Measurements from ENCODE around the gene SMARCA5. TPM values are rescaled to one million over a fixed set of nuclear protein-coding genes. Genes with fewer than 3 reads are reported as not detected.

The SMARCA5 gene
- total RNA-seq, 2 donors from 2014 or later: 18.6 to 23.4 TPM

DNA sequence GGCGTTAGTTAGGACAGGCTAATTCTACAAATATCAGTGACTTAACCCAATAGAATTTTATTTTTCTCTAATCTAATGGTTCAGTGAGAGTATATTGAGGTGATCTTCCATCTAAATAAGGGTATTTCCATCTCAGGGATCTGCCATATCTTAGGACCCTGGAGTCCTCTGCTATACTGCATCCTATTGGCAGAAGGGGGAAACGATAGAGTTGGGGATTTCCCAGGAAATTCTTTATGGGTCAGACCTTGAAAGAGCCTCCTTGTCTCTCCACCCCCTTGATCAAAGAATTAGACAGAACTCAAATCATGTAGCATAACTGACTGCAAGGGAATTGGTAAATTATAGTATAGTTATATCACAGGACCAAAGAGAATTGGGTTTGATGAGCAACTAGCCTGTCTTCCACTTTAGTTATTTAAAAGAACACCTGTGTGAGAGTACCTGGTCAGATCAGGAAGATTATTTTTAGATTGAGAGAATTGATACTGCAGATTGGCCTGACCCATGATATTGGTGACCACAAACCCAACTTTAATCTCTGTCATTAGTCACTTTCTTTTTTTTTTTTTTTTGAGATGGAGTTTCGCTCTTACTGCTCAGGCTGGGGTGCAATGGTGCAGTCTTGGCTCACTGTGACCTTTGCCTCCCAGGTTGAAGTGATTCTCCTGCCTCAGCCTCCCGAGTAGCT is 25.6 kb downstream of the SMARCA5 start:
- H3K9me3 ChIP-seq: no peaks in the 10 kb centered on the region
- H3K27me3 ChIP-seq: no peaks in the 10 kb centered on the region
- DNase-seq (ENCODE audit: low spot score): no peak
- H3K36me3 ChIP-seq: peaks cover 92% of the 10 kb centered on the region
- H3K4me1 ChIP-seq: no peaks in the 10 kb centered on the region
- H3K4me3 ChIP-seq: no peak overlapping the region
- TF ChIP-seq, protein P1, sequence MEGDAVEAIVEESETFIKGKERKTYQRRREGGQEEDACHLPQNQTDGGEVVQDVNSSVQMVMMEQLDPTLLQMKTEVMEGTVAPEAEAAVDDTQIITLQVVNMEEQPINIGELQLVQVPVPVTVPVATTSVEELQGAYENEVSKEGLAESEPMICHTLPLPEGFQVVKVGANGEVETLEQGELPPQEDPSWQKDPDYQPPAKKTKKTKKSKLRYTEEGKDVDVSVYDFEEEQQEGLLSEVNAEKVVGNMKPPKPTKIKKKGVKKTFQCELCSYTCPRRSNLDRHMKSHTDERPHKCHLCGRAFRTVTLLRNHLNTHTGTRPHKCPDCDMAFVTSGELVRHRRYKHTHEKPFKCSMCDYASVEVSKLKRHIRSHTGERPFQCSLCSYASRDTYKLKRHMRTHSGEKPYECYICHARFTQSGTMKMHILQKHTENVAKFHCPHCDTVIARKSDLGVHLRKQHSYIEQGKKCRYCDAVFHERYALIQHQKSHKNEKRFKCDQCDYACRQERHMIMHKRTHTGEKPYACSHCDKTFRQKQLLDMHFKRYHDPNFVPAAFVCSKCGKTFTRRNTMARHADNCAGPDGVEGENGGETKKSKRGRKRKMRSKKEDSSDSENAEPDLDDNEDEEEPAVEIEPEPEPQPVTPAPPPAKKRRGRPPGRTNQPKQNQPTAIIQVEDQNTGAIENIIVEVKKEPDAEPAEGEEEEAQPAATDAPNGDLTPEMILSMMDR (IDR thresholded peaks at IDR 0.05): no peak
- no peak overlapping the region for H3K27ac ChIP-seq

DNA sequence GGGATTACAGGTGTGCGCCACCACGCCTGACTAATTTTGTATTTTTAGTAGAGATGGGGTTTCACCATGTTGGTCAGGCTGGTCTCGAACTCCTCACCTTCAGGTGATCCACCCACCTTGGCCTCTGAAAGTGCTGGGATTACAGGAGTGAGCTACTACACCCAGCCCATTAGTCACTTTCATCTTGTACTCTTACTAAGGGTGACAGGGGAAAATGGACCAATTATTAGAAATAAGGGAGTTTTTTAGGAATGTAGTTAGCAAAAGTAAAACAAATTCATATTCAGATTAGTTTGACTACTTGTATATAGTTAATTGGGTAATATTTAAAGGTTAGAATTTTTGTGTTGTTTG is 26.1 kb downstream of the SMARCA5 start:
- no peaks in the 10 kb centered on the region for H3K4me1 ChIP-seq
- no peaks in the 10 kb centered on the region for H3K9me3 ChIP-seq
- peaks cover 92% of the 10 kb centered on the region for H3K36me3 ChIP-seq
- TF ChIP-seq, protein P1 (IDR thresholded peaks at IDR 0.05): no peak
- H3K27me3 ChIP-seq: no peaks in the 10 kb centered on the region
- no peak overlapping the region for H3K4me3 ChIP-seq
- DNase-seq (ENCODE audit: low spot score): no peak
- no peak overlapping the region for H3K27ac ChIP-seq

DNA sequence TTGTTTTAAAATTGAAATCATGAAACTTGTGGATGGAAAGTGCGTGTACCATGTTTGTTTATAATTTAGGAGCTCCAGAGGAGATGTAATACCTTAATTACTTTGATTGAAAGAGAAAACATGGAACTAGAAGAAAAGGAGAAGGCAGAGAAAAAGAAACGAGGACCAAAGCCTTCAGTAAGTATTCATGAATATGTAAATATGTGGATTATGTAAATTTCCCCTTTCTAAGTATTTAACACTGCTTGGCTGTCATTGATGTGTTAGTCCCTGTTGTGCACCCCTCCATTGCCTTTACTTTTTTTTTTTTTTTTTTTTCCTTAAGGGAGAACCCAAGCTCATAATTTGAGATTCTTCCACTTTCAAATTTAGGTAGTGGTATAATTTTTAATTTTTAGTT is 36.4 kb downstream of the SMARCA5 start:
- H3K27me3 ChIP-seq: no peaks in the 10 kb centered on the region
- DNase-seq (ENCODE audit: low spot score): no peak
- H3K9me3 ChIP-seq: no peaks in the 10 kb centered on the region
- H3K36me3 ChIP-seq: peaks cover 80% of the 10 kb centered on the region
- no peak overlapping the region for H3K4me3 ChIP-seq
- no peak overlapping the region for H3K27ac ChIP-seq
- TF ChIP-seq, protein P1 (IDR thresholded peaks at IDR 0.05): no peak
- H3K4me1 ChIP-seq: no peaks in the 10 kb centered on the region

DNA sequence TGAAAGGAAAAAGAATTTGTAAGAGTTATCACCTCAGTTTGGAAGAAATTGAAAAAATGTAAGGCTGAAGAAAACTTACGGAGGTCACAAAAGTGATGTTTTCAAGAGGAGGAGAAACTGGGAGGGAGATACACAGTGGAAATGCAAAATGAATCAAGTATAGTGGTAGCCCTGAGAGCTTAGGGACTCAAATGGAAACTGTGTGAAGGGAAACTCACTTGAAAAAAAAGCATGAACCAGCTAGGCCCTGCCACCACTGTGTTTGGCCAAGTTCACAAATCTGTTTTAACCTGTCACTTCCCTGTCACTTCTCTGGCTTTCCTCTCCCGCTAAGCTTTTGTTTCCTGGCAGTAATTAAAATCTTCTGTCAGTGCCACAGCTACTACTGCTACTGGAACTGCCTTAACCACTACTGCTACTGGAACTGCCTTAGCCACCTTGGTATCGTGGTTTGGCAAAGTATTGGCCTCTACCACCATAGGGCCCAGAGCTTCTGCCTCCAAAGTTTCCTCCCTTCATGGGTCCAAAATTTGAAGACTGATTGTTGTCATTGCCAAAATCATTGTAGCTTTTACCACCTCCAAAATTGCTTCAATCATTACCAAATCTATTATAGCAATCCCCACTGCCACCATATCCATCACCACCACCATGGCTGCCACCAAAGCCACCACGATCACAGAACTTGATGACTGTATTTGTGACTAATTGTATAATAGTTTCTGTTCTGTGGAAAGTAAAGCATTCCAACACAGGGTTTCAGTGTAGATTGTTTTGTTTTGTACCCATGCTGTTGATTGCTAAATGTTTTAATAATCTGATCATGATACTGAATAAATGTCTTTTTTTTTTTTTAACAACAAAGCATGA is 41.5 kb downstream of the SMARCA5 start:
- Histone ChIP-seq H3K27me3 (no peaks in the 10 kb centered on the region), H3K9me3 (no peaks in the 10 kb centered on the region), H3K27ac (no peak overlapping the region), H3K36me3 (peaks cover 32% of the 10 kb centered on the region), H3K4me1 (no peaks in the 10 kb centered on the region), H3K4me3 (no peak overlapping the region)
- DNase-seq (ENCODE audit: low spot score): no peak
- TF ChIP-seq, protein P1 (IDR thresholded peaks at IDR 0.05): no peak

DNA sequence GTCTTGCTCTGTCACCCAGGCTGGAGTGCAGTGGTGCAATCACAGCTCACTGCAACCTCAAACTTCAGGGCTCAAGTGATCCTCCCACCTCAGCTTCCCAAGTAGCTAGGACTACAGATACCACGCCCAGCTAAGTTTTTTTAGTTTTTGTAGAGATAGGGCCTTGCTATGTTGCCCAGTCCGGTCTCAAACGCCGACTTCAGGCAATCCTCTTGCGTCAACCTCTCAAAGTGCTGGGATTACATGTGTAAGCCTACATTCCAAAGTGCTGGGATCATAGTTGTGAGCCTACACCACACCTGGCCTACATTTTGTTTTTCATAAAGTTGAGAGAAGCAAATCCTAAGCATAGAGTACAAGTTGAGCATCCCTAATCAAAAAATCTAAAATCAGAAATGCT is 42.2 kb downstream of the SMARCA5 start:
- H3K4me3 ChIP-seq: no peak overlapping the region
- no peaks in the 10 kb centered on the region for H3K27me3 ChIP-seq
- no peaks in the 10 kb centered on the region for H3K4me1 ChIP-seq
- no peak for DNase-seq (ENCODE audit: low spot score)
- TF ChIP-seq, protein P1 (IDR thresholded peaks at IDR 0.05): no peak
- no peaks in the 10 kb centered on the region for H3K9me3 ChIP-seq
- H3K36me3 ChIP-seq: peaks cover 25% of the 10 kb centered on the region
- no peak overlapping the region for H3K27ac ChIP-seq

Data from right atrium auricular region (tissue), 2 donors.